Measurements from ENCODE around the gene RARS2.

The RARS2 gene

GRCh38 chr6:87572883-87573282 is 16.9 kb downstream of the RARS2 start:
- no peak for DNase-seq

DNA sequence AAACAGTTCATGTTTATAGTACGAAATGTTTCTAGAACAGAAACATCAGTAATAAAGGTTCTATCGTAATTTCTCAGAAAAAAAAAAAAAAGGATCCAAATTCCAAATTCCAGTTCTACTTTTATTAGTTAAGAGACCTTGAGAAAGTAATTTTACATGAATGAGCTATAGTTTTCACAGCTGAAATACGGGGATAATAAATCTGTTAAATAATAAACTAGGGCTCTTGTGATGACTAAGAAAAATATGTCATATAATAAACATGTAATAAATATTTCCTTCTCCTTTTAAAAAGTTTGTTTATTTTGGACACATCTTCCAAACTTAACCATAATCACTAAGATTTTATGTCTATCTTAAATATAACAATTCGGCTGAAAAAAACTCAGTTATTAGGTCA is 17.8 kb downstream of the RARS2 start:
- no peak for DNase-seq

- DNase-seq, result no peak
Observed at GRCh38 chr6:87561017-87561416, 28.8 kb downstream of the RARS2 start.

GRCh38 chr6:87558446-87558845 is 31.3 kb downstream of the RARS2 start:
- DNase-seq, result no peak

- DNase-seq, result no peak
Observed at GRCh38 chr6:87555506-87555905, 34.3 kb downstream of the RARS2 start.

DNA sequence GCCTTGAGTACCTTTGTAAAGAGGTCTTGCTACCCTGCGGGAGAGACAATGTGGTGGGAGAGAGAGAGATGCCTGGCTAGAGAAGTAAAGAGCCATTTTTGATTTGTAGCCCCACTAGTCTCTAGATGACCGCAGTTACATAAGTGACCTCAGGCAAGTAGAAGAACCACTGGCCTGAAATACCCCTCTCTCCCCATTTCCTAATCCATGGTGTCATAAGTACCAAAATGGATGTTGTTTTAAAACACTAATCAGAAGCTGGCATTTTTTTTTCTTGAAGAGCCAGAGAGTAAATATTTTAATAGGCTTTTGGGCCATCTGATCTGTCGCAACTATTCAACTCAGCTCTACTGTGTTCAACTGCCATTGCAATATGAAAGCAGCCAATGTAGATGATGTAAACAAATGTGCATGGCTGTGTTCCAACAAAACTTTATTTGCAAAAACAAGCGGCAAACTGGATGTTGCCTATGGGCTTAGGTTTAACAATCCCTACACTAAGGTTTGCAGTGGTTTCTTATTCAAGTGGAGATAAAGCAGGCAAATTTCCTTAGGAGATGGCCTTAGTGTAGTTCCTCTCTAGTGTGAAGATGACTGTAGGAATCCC is 36.5 kb downstream of the RARS2 start:
- no peak for DNase-seq

DNA sequence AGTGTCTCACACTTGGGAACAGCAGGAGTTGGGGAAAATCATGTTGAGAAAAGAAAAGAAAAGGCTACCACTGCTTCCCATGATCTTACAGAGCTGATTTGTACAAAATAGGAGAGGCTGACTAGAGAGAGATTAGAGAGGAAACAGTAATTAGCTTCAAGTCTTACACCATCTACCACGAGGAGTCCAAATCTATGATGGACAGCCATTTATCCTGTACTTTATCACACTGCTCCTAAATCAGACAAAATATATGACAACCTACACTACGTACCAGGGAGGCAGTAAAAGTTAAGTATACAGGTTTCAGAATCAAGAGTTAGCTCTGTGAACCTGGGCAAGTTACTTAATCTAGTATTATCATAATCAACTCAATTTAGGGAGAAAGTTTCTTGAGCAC is 38.0 kb downstream of the RARS2 start:
- DNase-seq, result no peak

DNA sequence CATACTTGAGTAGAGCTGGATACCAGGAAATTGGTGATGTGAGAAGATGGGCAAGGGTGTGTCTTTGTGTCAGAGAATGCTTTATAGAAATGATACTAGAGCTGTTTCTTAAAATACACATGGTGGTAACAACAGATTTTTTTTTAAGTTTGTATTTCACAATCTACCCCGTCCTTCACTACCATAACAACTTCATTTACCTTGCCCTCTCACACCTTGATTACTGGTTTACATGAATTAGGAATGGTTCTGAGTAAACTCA is 45.4 kb downstream of the RARS2 start:
- DNase-seq, result no peak

- DNase-seq, result no peak
Observed at GRCh38 chr6:87543696-87544473, 45.9 kb downstream of the RARS2 start.

GRCh38 chr6:87541744-87542143 is 48.0 kb downstream of the RARS2 start:
- DNase-seq, result no peak

DNA sequence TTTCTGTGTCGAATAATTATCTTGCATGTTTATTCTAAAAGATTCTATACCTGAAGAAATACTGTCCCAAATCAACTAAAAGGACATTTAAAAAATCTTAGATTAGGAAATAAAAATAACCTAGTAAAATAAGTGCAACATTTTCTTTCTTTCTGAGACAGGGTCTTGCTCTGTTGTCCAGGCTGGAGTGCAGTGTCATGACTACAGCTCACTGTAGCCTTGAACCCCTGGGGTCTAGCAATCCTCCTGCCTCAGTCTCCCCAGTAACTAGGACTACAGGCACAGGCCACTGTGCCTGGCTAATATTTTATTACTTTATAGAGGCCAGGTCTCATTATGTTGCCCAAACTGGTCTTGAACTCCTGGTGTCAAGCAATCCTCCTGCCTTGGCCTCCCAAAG is 48.7 kb downstream of the RARS2 start:
- no peak for DNase-seq

DNA sequence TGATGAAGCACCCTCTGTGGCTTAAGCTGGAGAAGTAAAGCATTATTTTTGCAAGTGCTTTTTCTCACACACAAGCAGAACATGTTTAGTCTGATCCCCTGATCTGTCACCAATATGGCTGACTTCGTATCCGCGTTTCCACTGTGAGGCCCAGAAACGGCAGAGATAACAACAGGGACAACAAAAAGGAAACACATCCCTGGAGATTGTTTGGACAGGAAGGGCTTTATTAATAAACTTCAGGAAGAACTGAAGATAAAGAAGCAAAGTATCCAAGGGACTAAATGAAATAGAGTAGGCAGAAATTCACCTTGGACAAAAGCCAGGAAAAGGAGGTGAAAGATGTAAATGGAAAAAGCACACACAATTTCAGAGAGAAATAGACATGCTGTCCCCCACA is 49.2 kb downstream of the RARS2 start:
- no peak for DNase-seq

DNA sequence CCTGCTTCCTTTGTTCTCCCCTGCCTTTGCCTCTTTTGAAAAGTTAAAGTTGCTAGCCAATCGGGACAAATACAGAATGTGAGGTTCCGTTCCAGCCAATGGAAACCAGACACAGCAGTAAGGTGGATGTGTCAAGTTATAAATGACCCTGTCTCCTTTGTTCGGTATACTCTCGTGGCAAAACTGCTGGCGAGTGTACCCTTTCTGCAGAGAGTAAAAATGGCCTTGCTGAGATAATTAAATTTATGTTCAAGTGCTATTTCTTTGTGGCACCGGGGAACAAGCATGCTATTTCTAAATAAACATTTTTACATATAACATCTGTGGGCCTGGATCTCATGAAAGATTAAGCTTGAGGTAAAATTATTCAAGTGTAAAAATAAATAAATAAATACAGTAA is 50.2 kb downstream of the RARS2 start:
- no peak for DNase-seq

DNA sequence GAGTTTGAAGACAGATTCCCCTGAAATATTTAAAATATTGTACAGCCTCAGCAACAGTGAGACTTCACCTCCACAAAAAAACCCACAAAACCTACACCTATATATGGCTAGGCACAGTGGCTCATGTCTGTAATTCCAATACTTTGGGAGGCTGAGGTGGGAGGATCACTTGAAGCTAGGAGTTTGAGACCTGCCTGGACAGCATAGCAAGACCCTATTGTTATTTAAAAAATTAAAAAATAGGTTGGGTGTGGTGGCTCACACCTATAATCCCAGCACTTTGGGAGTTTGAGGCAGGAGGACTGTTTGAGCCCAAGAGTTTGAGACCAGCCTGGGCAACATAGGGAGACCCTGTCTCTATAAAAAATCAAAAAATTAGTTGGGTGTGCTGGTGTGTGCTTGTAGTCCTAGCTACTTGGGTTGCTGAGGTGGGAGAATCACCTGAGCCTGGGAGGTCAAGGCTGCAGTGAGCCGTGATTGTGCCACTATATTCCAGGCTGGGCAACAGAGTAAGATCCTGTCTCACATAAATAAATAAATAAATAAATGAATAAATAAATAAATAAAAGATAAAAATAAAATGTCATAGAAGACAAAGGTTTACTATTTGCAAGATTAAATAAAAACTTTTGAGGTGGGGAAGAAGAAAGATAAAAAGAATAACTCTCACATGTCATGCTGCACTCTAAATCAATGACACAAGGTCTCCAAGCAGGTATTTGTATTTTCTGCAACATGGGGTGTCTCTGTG is 51.1 kb downstream of the RARS2 start:
- DNase-seq, result no peak

DNA sequence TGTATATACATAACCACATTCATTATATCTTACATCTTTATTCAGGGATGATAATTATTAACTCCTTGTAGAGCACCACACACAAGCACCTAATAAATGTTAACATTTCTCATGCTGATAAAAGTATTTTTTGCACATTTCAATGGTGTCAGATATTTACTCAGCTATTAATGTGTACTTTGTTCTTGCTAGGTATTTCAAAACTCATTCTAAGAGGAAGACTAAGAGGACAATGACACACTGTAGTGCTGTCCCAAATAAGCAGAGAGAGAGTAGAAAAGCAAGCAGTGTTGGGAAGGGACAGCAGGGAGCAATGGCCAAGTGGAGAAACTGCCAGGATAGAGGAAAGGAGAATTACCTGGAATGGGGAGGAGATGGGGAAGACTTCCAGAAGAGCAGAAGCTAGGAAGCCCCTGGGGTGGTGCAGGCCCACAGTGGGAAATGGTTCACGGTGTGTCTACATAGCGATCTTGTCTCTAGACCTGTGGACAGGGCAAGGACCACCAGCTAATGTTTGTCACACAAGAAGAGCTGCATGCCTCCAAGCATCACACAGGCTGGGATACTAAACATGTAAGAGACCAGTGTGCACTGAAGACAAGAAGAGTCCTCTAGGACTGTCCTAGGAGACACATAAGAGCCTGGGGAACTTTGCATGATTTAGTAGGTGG is 55.3 kb downstream of the RARS2 start:
- DNase-seq, result no peak

GRCh38 chr6:87529221-87529620 is 60.6 kb downstream of the RARS2 start:
- no peak for DNase-seq

DNA sequence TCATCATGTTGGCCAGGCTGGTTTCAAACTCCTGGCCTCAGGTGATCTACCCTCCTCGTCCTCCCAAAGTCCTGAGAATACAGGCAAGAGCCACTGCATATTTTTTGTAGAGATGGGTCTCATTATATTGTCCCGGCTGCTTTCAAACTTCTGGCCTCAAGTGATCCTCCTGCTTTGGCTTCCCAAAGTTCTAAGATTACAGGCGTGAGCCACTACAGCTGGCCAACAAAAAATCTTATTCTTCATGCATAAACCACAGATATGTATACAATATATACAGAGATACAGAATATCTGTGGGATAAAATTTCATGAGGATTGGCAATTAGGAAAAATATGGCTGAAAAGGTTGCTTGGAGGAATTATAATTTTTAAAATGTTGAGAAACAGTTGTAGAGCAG is 67.1 kb downstream of the RARS2 start:
- no peak for DNase-seq

DNA sequence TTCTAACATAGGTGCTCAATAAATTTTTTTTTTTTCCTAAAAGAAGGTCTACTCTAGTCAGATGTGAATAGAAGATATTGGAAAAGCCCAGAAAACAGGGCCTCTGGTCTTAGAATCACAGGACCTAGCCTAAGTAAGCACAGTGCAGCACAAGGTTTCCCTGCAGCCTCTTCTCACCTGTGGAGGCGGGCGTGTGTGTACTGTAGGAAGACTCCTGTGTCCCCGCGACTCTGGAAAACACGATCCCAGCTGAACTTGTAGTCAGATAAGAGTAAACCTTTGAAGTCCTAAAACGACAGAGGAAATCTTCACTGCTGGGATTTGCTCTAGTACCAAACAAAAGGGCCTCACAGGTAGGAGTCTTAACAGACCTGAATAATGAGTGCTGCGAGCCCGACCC is 71.3 kb downstream of the RARS2 start:
- DNase-seq, result no peak

GRCh38 chr6:87514831-87515230 is 75.0 kb downstream of the RARS2 start:
- DNase-seq, result no peak

GRCh38 chr6:87504441-87504840 is 85.3 kb downstream of the RARS2 start:
- no peak for DNase-seq

DNA sequence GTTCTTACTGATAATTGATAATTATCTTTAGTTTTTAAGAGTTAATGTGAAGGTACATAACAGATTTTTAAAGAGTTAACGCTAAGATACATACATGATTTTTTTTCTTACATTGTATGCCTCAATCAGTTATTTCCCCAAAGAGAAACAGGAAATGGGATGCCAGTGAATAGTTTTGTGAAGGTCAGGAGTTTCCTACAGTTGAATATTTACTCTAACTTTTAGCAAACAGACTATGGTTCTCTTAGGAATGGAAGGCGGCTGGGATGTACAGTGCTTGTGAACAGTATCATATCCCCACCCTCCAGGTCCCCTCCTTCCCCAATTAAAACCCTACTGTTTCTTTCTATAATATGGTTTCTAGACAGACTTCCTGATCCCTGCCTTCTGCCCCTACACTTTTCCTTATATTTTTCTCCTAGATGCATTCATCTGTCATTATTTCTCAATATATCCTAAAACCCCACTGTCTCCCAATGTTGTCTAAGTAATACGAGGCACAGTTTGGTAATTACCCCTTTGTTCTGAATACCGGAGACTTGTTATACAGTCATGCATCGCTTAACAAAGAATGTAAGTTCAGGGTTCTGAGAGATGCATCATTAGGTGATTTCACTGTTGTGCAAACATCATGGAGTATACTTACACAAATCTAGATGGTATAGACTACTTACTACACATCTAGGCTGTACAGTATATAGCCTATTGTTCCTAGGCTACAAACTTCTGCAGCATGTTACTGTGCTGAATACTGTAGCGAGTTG is 87.8 kb downstream of the RARS2 start:
- DNase-seq, result no peak

DNA sequence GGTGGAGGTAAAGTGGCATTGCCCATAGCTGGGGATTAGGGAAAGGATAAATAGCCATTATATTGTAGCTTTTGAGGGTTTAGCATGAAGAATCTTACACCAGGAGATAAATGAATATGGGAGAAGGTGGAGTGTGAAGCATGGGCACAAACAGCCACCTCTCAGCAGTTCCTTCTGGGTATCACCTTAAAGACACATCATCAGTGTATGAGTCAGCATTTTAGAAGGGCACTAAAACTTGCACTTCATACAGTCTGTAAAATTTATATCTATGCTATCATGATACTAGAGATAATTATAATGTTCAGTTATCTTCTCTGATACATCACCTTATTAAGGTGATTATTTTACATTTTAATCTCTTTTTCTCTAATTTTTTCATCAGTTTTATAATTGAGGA is 91.7 kb downstream of the RARS2 start:
- DNase-seq, result no peak

DNA sequence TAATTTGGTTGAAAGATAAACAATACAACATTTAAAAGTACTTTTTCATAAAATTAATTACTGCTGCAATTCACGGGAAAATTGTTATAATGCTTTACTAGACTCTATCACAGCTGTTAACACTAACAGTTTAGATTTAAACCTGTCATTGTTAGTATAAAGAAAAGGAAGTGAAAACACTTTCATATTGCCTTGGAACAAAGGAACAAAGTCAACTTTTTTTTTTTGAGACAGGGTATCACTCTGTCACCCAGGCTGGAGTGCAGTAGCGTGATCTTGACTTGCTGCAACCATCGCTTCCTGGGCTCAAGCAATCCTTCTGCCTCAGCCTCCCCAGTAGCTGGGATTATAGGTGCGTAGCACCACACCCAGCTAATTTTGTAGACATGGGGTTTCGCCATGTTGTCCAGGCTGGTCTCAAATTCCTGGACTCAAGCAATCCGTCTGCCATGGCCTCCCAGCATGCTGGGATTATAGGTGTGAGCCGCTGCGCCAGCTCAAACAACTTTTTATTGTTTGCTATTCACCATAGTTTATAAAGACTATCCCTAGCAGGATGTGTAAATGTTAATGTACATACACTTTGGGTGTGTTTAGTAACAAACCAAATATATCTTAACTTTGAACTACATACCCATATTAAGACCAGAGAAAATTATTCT is 94.9 kb downstream of the RARS2 start:
- DNase-seq, result no peak
